Calu3 (cell line): Measurements from ENCODE around the gene PTPRN2. TPM values are rescaled to one million over a fixed set of nuclear protein-coding genes. Genes with fewer than 3 reads are reported as not detected.
"Not testable (repeated sequence)": the region's sequence is repeated elsewhere in the genome, so short reads cannot be mapped to it uniquely, and the experiment has no call there.

Source experiments
- BruUV-seq: library from RNA; stranded (reverse); fragments of 400-500 nt; replicated peaks from 2 replicates; lab custom pipeline; 2021; lab: Mats Ljungman, UMichigan
- CTCF ChIA-PET: fragments of 300-600 bp; sonication (Branson Sonifier 250); formaldehyde crosslinking; loops from one replicate; lab custom pipeline; 2022; ENCODE audit warnings: antibody characterized with exemption; lab: Charles Lee
- DNase-seq: peaks from one replicate; pipeline ENCODE4 v3.0.0; 2022
- H3K27ac Mint-ChIP-seq: one replicate; pipeline ENCODE4 v1.8.0; 2022; ENCODE audit warnings: mixed read lengths; ENCODE audit not compliant: unreplicated experiment
- H3K27me3 Mint-ChIP-seq: one replicate; pipeline ENCODE4 v1.8.0; 2022; ENCODE audit warnings: mixed read lengths; ENCODE audit not compliant: unreplicated experiment
- H3K36me3 Mint-ChIP-seq: one replicate; pipeline ENCODE4 v1.8.0; 2022; ENCODE audit warnings: mild to moderate bottlenecking, moderate library complexity, mixed read lengths; ENCODE audit not compliant: insufficient read depth, unreplicated experiment
- H3K4me1 Mint-ChIP-seq: one replicate; pipeline ENCODE4 v1.8.0; 2022; ENCODE audit warnings: mild to moderate bottlenecking, low read depth, mixed read lengths; ENCODE audit not compliant: unreplicated experiment
- H3K4me3 Mint-ChIP-seq: one replicate; pipeline ENCODE4 v1.8.0; 2022; ENCODE audit warnings: mild to moderate bottlenecking, low read depth, moderate library complexity, mixed read lengths; ENCODE audit not compliant: unreplicated experiment
- H3K9me3 Mint-ChIP-seq: one replicate; pipeline ENCODE4 v1.8.0; 2022; ENCODE audit warnings: low read depth, mixed read lengths; ENCODE audit not compliant: unreplicated experiment
- CTCF ChIP-seq: fragments of 200-600 bp; IDR thresholded peaks from one replicate; pipeline ENCODE4 v1.8.0; 2022; ENCODE audit warnings: antibody characterized with exemption; ENCODE audit not compliant: unreplicated experiment
- intact Hi-C: fragments of 100-400 bp; cut with micrococcal nuclease; formaldehyde crosslinking; loops from one replicate; pipeline ENCODE4 v1.10.0; 2022; ENCODE audit not compliant: unreplicated experiment
- total RNA-seq: library from RNA; stranded (reverse); gene quantifications from 2 replicates; pipeline ENCODE4 v1.2.3, GENCODE V29; 2022

Gene PTPRN2
- total RNA-seq, 1 experiment from 2014 or later = 2.0 TPM

DNA sequence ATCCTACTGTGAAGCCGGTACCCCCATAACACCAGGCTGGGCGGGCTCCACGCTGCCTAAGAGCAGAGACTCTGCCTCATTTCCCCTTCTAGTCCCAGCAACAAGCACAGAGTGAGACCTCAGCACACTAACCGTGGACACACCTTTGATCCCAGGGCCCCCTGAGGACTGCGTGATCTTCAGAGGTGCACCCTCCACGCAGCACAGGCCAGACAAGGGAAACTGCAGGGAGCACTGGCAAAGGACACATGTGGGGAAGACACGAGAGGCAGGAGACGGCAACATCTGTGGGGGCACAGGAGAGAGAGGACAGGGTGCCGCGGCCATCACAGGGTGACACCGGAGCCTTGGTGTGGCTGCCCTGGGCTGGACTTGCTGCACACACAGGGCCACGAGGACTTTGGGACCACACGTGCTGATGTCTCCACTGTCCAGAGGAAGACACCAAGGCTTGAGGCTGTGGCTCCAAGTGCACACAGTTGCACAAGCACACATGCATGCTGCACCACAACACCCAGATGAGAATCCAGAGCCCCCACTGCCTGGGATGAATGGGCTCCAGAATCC lies 128.8 kb downstream of the PTPRN2 start:
- no TSS peak for BruUV-seq
- Mint-ChIP-seq H3K27me3 (no peaks in the 10 kb centered on the region), H3K36me3 (no peaks in the 10 kb centered on the region), H3K4me3 (no peak overlapping the region), H3K4me1 (no peaks in the 10 kb centered on the region), H3K27ac (no peak overlapping the region), H3K9me3 (peaks cover 19% of the 10 kb centered on the region)
- CTCF ChIA-PET = no interaction called here
- TF ChIP-seq CTCF = no peak
- no peak for DNase-seq
- intact Hi-C loops = no loop called here

DNA sequence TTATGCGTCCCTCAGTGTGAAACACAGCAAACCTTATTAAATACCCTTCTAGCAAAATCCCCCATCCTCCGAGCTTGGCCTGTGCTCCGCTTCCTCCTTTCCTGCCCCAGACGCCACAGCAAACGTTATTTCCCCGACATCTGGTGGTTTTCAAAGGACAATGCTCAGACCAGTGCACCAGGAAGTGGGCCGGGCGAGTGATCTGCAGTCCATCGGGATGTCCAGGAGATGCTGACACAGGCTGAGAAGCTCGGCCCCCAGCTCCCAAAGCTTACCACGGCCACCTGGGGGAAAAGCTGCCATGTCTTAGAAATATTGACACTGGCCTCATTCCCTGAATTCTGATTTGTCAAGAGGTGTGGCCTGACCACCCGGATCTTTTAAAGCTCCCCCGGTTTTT lies 129.5 kb downstream of the PTPRN2 start:
- no peak overlapping the region for H3K4me3 Mint-ChIP-seq
- H3K27ac Mint-ChIP-seq = no peak overlapping the region
- no peaks in the 10 kb centered on the region for H3K27me3 Mint-ChIP-seq
- no peak for TF ChIP-seq CTCF
- no peaks in the 10 kb centered on the region for H3K4me1 Mint-ChIP-seq
- CTCF ChIA-PET = no interaction called here
- intact Hi-C loops = no loop called here
- no peak for DNase-seq
- H3K36me3 Mint-ChIP-seq = no peaks in the 10 kb centered on the region
- peaks cover 13% of the 10 kb centered on the region for H3K9me3 Mint-ChIP-seq
- no TSS peak for BruUV-seq

GRCh38 chr7:158457586-158457985 lies 130.0 kb downstream of the PTPRN2 start:
- H3K27me3 Mint-ChIP-seq, CTCF ChIA-PET, H3K4me3 Mint-ChIP-seq, intact Hi-C loops, H3K36me3 Mint-ChIP-seq, DNase-seq, H3K27ac Mint-ChIP-seq, BruUV-seq, H3K4me1 Mint-ChIP-seq: not testable (repeated sequence)
- peaks cover 13% of the 10 kb centered on the region for H3K9me3 Mint-ChIP-seq

- Mint-ChIP-seq H3K27me3 (no peaks in the 10 kb centered on the region), H3K9me3 (peaks cover 10% of the 10 kb centered on the region), H3K4me1 (no peaks in the 10 kb centered on the region), H3K4me3 (no peak overlapping the region), H3K36me3 (no peaks in the 10 kb centered on the region), H3K27ac (no peak overlapping the region)
- no peak for TF ChIP-seq CTCF
- CTCF ChIA-PET = no interaction called here
- no peak for DNase-seq
- BruUV-seq = no TSS peak
- intact Hi-C loops = no loop called here
These were observed 133.0 kb downstream of the PTPRN2 start for GRCh38 chr7:158454631-158455030.

GRCh38 chr7:158453663-158454062 lies 134.0 kb downstream of the PTPRN2 start:
- Mint-ChIP-seq H3K36me3 (no peaks in the 10 kb centered on the region), H3K4me3 (no peak overlapping the region), H3K9me3 (peaks cover 7% of the 10 kb centered on the region), H3K4me1 (no peaks in the 10 kb centered on the region), H3K27me3 (no peaks in the 10 kb centered on the region), H3K27ac (no peak overlapping the region)
- no peak for TF ChIP-seq CTCF
- intact Hi-C loops = no loop called here
- CTCF ChIA-PET = no interaction called here
- DNase-seq = no peak
- BruUV-seq = no TSS peak
